Stomach (tissue), 9 donors: Measurements from ENCODE around the gene CYP4V2. TPM values are rescaled to one million over a fixed set of nuclear protein-coding genes. Genes with fewer than 3 reads are reported as not detected.

Source experiments
- DNase-seq, 2 donors: peaks; one replicate each; pipeline versions ENCODE4 v3.0.0 to v3.0.0-alpha.2; 2013 to 2019
- H3K27ac ChIP-seq, 5 donors: fragments of 200-600 bp in 4 of 5; sonication (generic) in 4 of 5; one replicate each; pipeline ENCODE4 v1.5.1; 2013 to 2019; ENCODE audit warnings: mild to moderate bottlenecking in 1 of 5, moderate library complexity in 1 of 5
- H3K27me3 ChIP-seq, 3 donors: fragments of 200-600 bp; sonication (generic); one replicate each; pipeline ENCODE4 v1.5.1; 2017 to 2019; ENCODE audit warnings: mixed run types in 1 of 3
- H3K36me3 ChIP-seq, 4 donors: fragments of 200-600 bp; sonication (generic); 1 replicate in 3 of 4; 2 replicates in 1 of 4; pipeline ENCODE4 v1.5.1; 2016 to 2019
- H3K4me1 ChIP-seq, 4 donors: fragments of 200-600 bp; sonication (generic); one replicate each; pipeline ENCODE4 v1.5.1; 2016 to 2019
- H3K4me3 ChIP-seq, 4 donors: fragments of 200-600 bp; sonication (generic) in 3 of 4; one replicate each; pipeline ENCODE4 v1.5.1; 2016 to 2019; ENCODE audit warnings: mild to moderate bottlenecking in 1 of 4
- H3K9me3 ChIP-seq, 4 donors: fragments of 200-600 bp; sonication (generic); one replicate each; pipeline ENCODE4 v1.5.1; 2016 to 2019
- CTCF ChIP-seq, 7 experiments: fragments of 450-650 bp in 4 of 7; fragments of 200-600 bp in 3 of 7; sonication (generic) in 3 of 7; IDR thresholded peaks; one replicate each; pipeline ENCODE4 v1.5.1; 2016 to 2019; ENCODE audit warnings: antibody characterized with exemption in 7 of 7, control low read depth in 2 of 7, mild to moderate bottlenecking in 1 of 7
- EP300 ChIP-seq: sonication (generic); formaldehyde crosslinking; IDR thresholded peaks from one replicate; pipeline ENCODE4 v1.6.1; 2017; ENCODE audit warnings: antibody characterized with exemption
- POLR2A ChIP-seq, 4 donors: fragments of 450-650 bp; IDR thresholded peaks; one replicate each; pipeline ENCODE4 v1.6.1; 2016; ENCODE audit warnings: antibody characterized with exemption in 4 of 4, control low read depth in 2 of 4, mild to moderate bottlenecking in 1 of 4, moderate library complexity in 1 of 4
- POLR2AphosphoS5 ChIP-seq, 3 donors: sonication (generic); formaldehyde crosslinking; IDR thresholded peaks; one replicate each; pipeline ENCODE4 v1.6.1; 2016; ENCODE audit warnings: antibody characterized with exemption in 3 of 3
- WGBS, 5 donors: extraction: QIAGEN DNeasy Blood & Tissue Kit in 3 of 5; methylation state at CpG; one replicate each; pipeline versions ENCODE4 v1.1.5 to v1.1.7; 2013 to 2018; 5-methylcytosine and 5-hydroxymethylcytosine counted together
- intact Hi-C: fragments of 100-400 bp; cut with DNase I; formaldehyde crosslinking; loops from one replicate; pipeline ENCODE4 v1.15.1; 2023; ENCODE audit warnings: low total_unique reads
- polyA plus RNA-seq, 3 donors: library from polyadenylated mRNA; stranded (reverse); fragments of 200-250 nt; gene quantifications; one replicate each; pipeline ENCODE4 v1.2.3, GENCODE V29; 2013
- total RNA-seq, 5 donors: library from RNA; depleted of rRNA; stranded (reverse); fragments of >200 nt; gene quantifications; one replicate each; pipeline versions ENCODE4 v1.1.0 to v1.2.3, GENCODE V29; 2014 to 2016
- donor health status: healthy with polysubstance abuse.
- donor health status: Bipolar disorder and iron deficiency.
- donor health status: healthy.

CYP4V2 gene
- total and polyA plus RNA-seq, 8 donors, result 6.0 to 33.2 (median 12.4) TPM

GRCh38 chr4:186228514-186228894 lies 37.1 kb downstream of the CYP4V2 start:
- Histone ChIP-seq H3K27me3 (no peaks in the 10 kb centered on the region), H3K27ac (no peak overlapping the region), H3K4me3 (peak overlapping the region in 1 of 4 donors; percentile 4), H3K9me3 (peaks cover 0 to 32% (median 16%) of the 10 kb centered on the region in 4 donors), H3K4me1 (peaks cover 0 to 14% (median 0%) of the 10 kb centered on the region in 4 donors), H3K36me3 (no peaks in the 10 kb centered on the region)
- TF ChIP-seq POLR2AphosphoS5 (IDR thresholded peaks at IDR 0.05), result no peak
- no peak for TF ChIP-seq CTCF (IDR thresholded peaks at IDR 0.05)
- TF ChIP-seq EP300, result no peak
- TF ChIP-seq POLR2A (IDR thresholded peaks at IDR 0.05), result no peak
- intact Hi-C loops, result no loop called here
- 58 to 76% (median 62%) methylated on average over 2 of the region's 2 CpGs for WGBS, 5 donors
- no peak for DNase-seq

DNA sequence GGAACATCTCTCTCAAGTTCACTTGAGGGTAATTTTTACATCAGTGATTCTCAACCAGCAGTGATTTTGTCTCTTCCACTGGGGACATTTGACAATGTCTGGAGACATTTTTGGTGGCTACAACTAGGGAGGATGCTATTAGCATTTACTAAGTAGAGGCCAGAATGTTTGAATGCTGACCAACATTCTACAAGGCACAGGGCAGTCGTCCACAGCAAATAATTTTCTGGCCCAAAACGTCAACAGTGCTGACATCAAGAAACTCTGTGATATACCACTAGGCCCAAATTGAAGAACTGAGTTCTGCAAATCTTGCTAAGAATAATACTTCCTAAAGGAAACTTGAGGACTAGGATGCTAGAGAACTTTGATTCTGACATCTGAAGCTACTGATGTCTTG lies 43.0 kb downstream of the CYP4V2 start:
- no peak for TF ChIP-seq POLR2A (IDR thresholded peaks at IDR 0.05)
- no peak for TF ChIP-seq EP300
- no peak for TF ChIP-seq CTCF (IDR thresholded peaks at IDR 0.05)
- no peak for TF ChIP-seq POLR2AphosphoS5 (IDR thresholded peaks at IDR 0.05)
- H3K4me1 ChIP-seq, result no peaks in the 10 kb centered on the region
- H3K36me3 ChIP-seq, result peaks cover 0 to 6% (median 2%) of the 10 kb centered on the region in 4 donors
- no peaks in the 10 kb centered on the region for H3K27me3 ChIP-seq
- intact Hi-C loops, result no loop called here
- WGBS, 5 donors, result 20 to 36% (median 23%) methylated on average over 2 of the region's 2 CpGs
- H3K27ac ChIP-seq, result no peak overlapping the region
- H3K9me3 ChIP-seq, result no peaks in the 10 kb centered on the region
- no peak overlapping the region for H3K4me3 ChIP-seq
- DNase-seq, result no peak

GRCh38 chr4:186236126-186236525 lies 44.8 kb downstream of the CYP4V2 start:
- no peaks in the 10 kb centered on the region for H3K9me3 ChIP-seq
- DNase-seq, result no peak
- intact Hi-C loops, result no loop called here
- TF ChIP-seq EP300 (no peak), POLR2A (IDR thresholded peaks at IDR 0.05) (no peak), CTCF (IDR thresholded peaks at IDR 0.05) (no peak), POLR2AphosphoS5 (IDR thresholded peaks at IDR 0.05) (no peak)
- no peaks in the 10 kb centered on the region for H3K27me3 ChIP-seq
- 49 to 70% (median 63%) methylated on average over 4 of the region's 4 CpGs for WGBS, 5 donors
- peaks cover 0 to 6% (median 2%) of the 10 kb centered on the region in 4 donors for H3K36me3 ChIP-seq
- H3K4me3 ChIP-seq, result no peak overlapping the region
- no peak overlapping the region for H3K27ac ChIP-seq
- no peaks in the 10 kb centered on the region for H3K4me1 ChIP-seq

GRCh38 chr4:186240452-186240847 lies 49.1 kb downstream of the CYP4V2 start:
- Histone ChIP-seq H3K9me3 (peaks cover 0 to 4% (median 0%) of the 10 kb centered on the region in 4 donors), H3K4me3 (no peak overlapping the region), H3K27me3 (no peaks in the 10 kb centered on the region), H3K36me3 (peaks cover 0 to 6% (median 2%) of the 10 kb centered on the region in 4 donors), H3K27ac (no peak overlapping the region), H3K4me1 (no peaks in the 10 kb centered on the region)
- no peak for TF ChIP-seq POLR2A (IDR thresholded peaks at IDR 0.05)
- no peak for TF ChIP-seq POLR2AphosphoS5 (IDR thresholded peaks at IDR 0.05)
- TF ChIP-seq CTCF (IDR thresholded peaks at IDR 0.05), result no peak
- TF ChIP-seq EP300, result no peak
- WGBS, 5 donors, result 64 to 85% (median 68%) methylated on average over 7 of the region's 7 CpGs
- intact Hi-C loops, result no loop called here
- no peak for DNase-seq
